CD4-positive, alpha-beta T cell (primary cell): ENCODE measurements around the gene ACD. TPM values are rescaled to one million over a fixed set of nuclear protein-coding genes. Genes with fewer than 3 reads are reported as not detected.
A peak's percentile ranks its signal among the peaks of the same experiment; 100 is the strongest.

Experiments used
- ATAC-seq: fragments of 200-7000 bp; cut with Tn5 transposase; one replicate; pipeline ENCODE4 v1.10.0; 2022; ENCODE audit warnings: mild to moderate bottlenecking; ENCODE audit not compliant: poor library complexity
- CTCF ChIA-PET: fragments of 350-600 bp; sonication (Branson Sonifier 250); formaldehyde crosslinking; loops from one replicate; lab custom pipeline; 2021; ENCODE audit warnings: antibody characterized with exemption, inconsistent platforms; lab: Charles Lee
- POLR2A ChIA-PET: fragments of 350-600 bp; sonication (Branson Sonifier 250); formaldehyde crosslinking; loops from one replicate; lab custom pipeline; 2021; ENCODE audit warnings: antibody characterized with exemption, inconsistent platforms; lab: Charles Lee
- DNase-seq, 14 experiments: peaks; one replicate each; pipeline ENCODE4 v3.0.0-alpha.2; 2013 to 2020; ENCODE audit warnings: mixed read lengths in 2 of 14
- H3K27ac ChIP-seq, 2 donors: one replicate each; pipeline versions ENCODE4 v1.5.1 to v1.7.0; 2013; ENCODE audit warnings: low read length in 2 of 2, low read depth in 1 of 2, mild to moderate bottlenecking in 1 of 2
- H3K27me3 ChIP-seq, 2 experiments: 1 replicate in 1 of 2; 2 replicates in 1 of 2; pipeline versions ENCODE4 v1.6.1 to v1.7.0; 2013; ENCODE audit warnings: low read length in 2 of 2, control low read depth in 1 of 2, mild to moderate bottlenecking in 1 of 2, moderate library complexity in 1 of 2; ENCODE audit not compliant: insufficient read depth in 2 of 2, control insufficient read depth in 1 of 2
- H3K36me3 ChIP-seq: one replicate; pipeline ENCODE4 v1.6.1; 2013; ENCODE audit warnings: low read length, control low read depth; ENCODE audit not compliant: insufficient read depth
- H3K4me1 ChIP-seq: one replicate; pipeline ENCODE4 v1.6.1; 2013; ENCODE audit warnings: low read length, control low read depth; ENCODE audit not compliant: insufficient read depth
- H3K4me3 ChIP-seq: one replicate; pipeline ENCODE4 v1.5.1; 2013; ENCODE audit warnings: mild to moderate bottlenecking, low read length, moderate library complexity
- H3K9me3 ChIP-seq, 2 experiments: 1 replicate in 1 of 2; 2 replicates in 1 of 2; pipeline versions ENCODE4 v1.6.1 to v1.7.0; 2013; ENCODE audit warnings: low read length in 2 of 2, mild to moderate bottlenecking in 2 of 2, control low read depth in 1 of 2, moderate library complexity in 1 of 2; ENCODE audit not compliant: control insufficient read depth in 1 of 2, insufficient read depth in 1 of 2
- H3K27ac Mint-ChIP-seq: one replicate; pipeline ENCODE4 v1.8.0; 2020; ENCODE audit warnings: mixed read lengths
- H3K27me3 Mint-ChIP-seq: one replicate; pipeline ENCODE4 v1.8.0; 2021; ENCODE audit warnings: mixed read lengths
- H3K36me3 Mint-ChIP-seq: one replicate; pipeline ENCODE4 v1.8.0; 2021; ENCODE audit warnings: low read depth, mixed read lengths
- H3K4me1 Mint-ChIP-seq: one replicate; pipeline ENCODE4 v1.8.0; 2021; ENCODE audit warnings: low read depth, mixed read lengths
- H3K4me3 Mint-ChIP-seq: one replicate; pipeline ENCODE4 v1.8.0; 2020; ENCODE audit warnings: mild to moderate bottlenecking, mixed read lengths
- H3K9me3 Mint-ChIP-seq: one replicate; pipeline ENCODE4 v1.8.0; 2020; ENCODE audit warnings: mixed read lengths
- CTCF ChIP-seq: fragments of 200-600 bp; IDR thresholded peaks from one replicate; pipeline ENCODE4 v1.8.0; 2022; ENCODE audit warnings: antibody characterized with exemption, mild to moderate bottlenecking
- intact Hi-C, 2 experiments: fragments of 100-400 bp; cut with DNase I in 1 of 2; cut with micrococcal nuclease in 1 of 2; formaldehyde crosslinking; loops; one replicate each; pipeline versions ENCODE4 v1.15.1 to v1.9.0; 2023 to 2025; cut with DNase I, micrococcal nuclease
- total RNA-seq, 174 experiments: library from RNA in 2 of 174; stranded (reverse) in 2 of 174; gene quantifications; one replicate each; pipeline ENCODE4 v1.2.3 and lab custom pipeline; 2021 to 2026

The ACD gene
- total RNA-seq, 2 experiments from 2014 or later = 21.6 to 26.0 TPM

GRCh38 chr16:67674851-67675578, 15.0 kb upstream of the ACD start:
- POLR2A ChIA-PET = no interaction called here

GRCh38 chr16:67673712-67674580, 13.9 kb upstream of the ACD start:
- Mint-ChIP-seq H3K4me1 (peaks cover 6% of the 10 kb centered on the region), H3K4me3 (no peak overlapping the region), H3K36me3 (no peaks in the 10 kb centered on the region), H3K27me3 (no peaks in the 10 kb centered on the region), H3K9me3 (no peaks in the 10 kb centered on the region), H3K27ac (peak overlapping the region; percentile 44)
- Histone ChIP-seq H3K4me3 (no peak overlapping the region), H3K9me3 (no peaks in the 10 kb centered on the region), H3K4me1 (peaks cover 3% of the 10 kb centered on the region), H3K27me3 (no peaks in the 10 kb centered on the region), H3K36me3 (no peaks in the 10 kb centered on the region), H3K27ac (no peak overlapping the region)
- intact Hi-C loops = loop anchor here in 1 of 2 experiments (2.0 kb wide), 1 partner anchor 255 kb away; no protein-coding TSS in a partner anchor
- DNase-seq = peak in 2 of 14 experiments; percentile 32 to 38
- no peak for TF ChIP-seq CTCF
- ATAC-seq = no peak
- CTCF ChIA-PET = interaction anchor here (0.5 to 2.3 kb wide), 5 partner anchors 21 to 255 kb away, joined by 3 to 18 read pairs (median 4); no protein-coding TSS in a partner anchor
- POLR2A ChIA-PET = no interaction called here

More at GRCh38 chr16:67674851-67675578, 15.0 kb upstream of the ACD start:
- Histone ChIP-seq H3K9me3 (no peaks in the 10 kb centered on the region), H3K36me3 (no peaks in the 10 kb centered on the region), H3K27me3 (no peaks in the 10 kb centered on the region), H3K4me3 (no peak overlapping the region), H3K4me1 (peaks cover 3% of the 10 kb centered on the region), H3K27ac (no peak overlapping the region)
- no peak for DNase-seq
- Mint-ChIP-seq H3K27me3 (no peaks in the 10 kb centered on the region), H3K36me3 (no peaks in the 10 kb centered on the region), H3K9me3 (no peaks in the 10 kb centered on the region), H3K4me3 (no peak overlapping the region), H3K4me1 (peaks cover 6% of the 10 kb centered on the region), H3K27ac (peak overlapping the region; percentile 44)
- CTCF ChIA-PET = no interaction called here
- intact Hi-C loops = no loop called here
- ATAC-seq = no peak
- TF ChIP-seq CTCF = no peak

GRCh38 chr16:67672739-67673662, 12.9 kb upstream of the ACD start:
- Histone ChIP-seq H3K27ac (no peak overlapping the region), H3K27me3 (no peaks in the 10 kb centered on the region), H3K4me1 (peaks cover 10% of the 10 kb centered on the region), H3K4me3 (no peak overlapping the region), H3K9me3 (no peaks in the 10 kb centered on the region), H3K36me3 (no peaks in the 10 kb centered on the region)
- intact Hi-C loops = loop anchor here in 1 of 2 experiments (2.0 kb wide), 1 partner anchor 256 kb away; no protein-coding TSS in a partner anchor
- H3K27ac Mint-ChIP-seq = no peak overlapping the region
- DNase-seq = peak in 12 of 14 experiments; percentile 31 to 75 (median 50)
- peak; percentile 20 for ATAC-seq
- H3K27me3 Mint-ChIP-seq = no peaks in the 10 kb centered on the region
- H3K4me1 Mint-ChIP-seq = peaks cover 7% of the 10 kb centered on the region
- H3K9me3 Mint-ChIP-seq = no peaks in the 10 kb centered on the region
- POLR2A ChIA-PET = no interaction called here
- no peaks in the 10 kb centered on the region for H3K36me3 Mint-ChIP-seq
- CTCF ChIA-PET = interaction anchor here (0.5 to 2.3 kb wide), 12 partner anchors 9 to 368 kb away, joined by 3 to 18 read pairs (median 4); partner anchors contain the start of gene CARMIL2
- no peak overlapping the region for H3K4me3 Mint-ChIP-seq
- TF ChIP-seq CTCF = peak; percentile 64
